Endothelial cell (in vitro differentiated cells): ENCODE data around the gene CCDC136. TPM values are rescaled to one million over a fixed set of nuclear protein-coding genes. Genes with fewer than 3 reads are reported as not detected.
A peak's percentile ranks its signal among the peaks of the same experiment; 100 is the strongest.

ENCODE experiments used
- DNase-seq: peaks from one replicate; pipeline ENCODE4 v3.0.0; 2021; ENCODE audit warnings: low spot score
- H3K27ac Mint-ChIP-seq: one replicate; pipeline ENCODE4 v1.8.0; 2021; ENCODE audit warnings: mixed read lengths, inconsistent platforms; ENCODE audit not compliant: unreplicated experiment
- H3K27me3 Mint-ChIP-seq: one replicate; pipeline ENCODE4 v1.8.0; 2021; ENCODE audit warnings: mild to moderate bottlenecking, moderate library complexity, mixed read lengths, inconsistent platforms; ENCODE audit not compliant: unreplicated experiment
- H3K36me3 Mint-ChIP-seq: one replicate; pipeline ENCODE4 v1.8.0; 2021; ENCODE audit warnings: mild to moderate bottlenecking, low read depth, mixed read lengths, inconsistent platforms; ENCODE audit not compliant: unreplicated experiment
- H3K4me1 Mint-ChIP-seq: one replicate; pipeline ENCODE4 v1.8.0; 2021; ENCODE audit warnings: mild to moderate bottlenecking, mixed read lengths, inconsistent platforms; ENCODE audit not compliant: unreplicated experiment
- H3K4me3 Mint-ChIP-seq: one replicate; pipeline ENCODE4 v1.8.0; 2021; ENCODE audit warnings: mild to moderate bottlenecking, mixed read lengths, inconsistent platforms; ENCODE audit not compliant: unreplicated experiment
- H3K9me3 Mint-ChIP-seq: one replicate; pipeline ENCODE4 v1.8.0; 2021; ENCODE audit warnings: mixed read lengths, inconsistent platforms; ENCODE audit not compliant: unreplicated experiment
- CTCF ChIP-seq: fragments of 200-600 bp; sonication (generic); IDR thresholded peaks from one replicate; pipeline ENCODE4 v1.5.0; 2021; ENCODE audit warnings: antibody characterized with exemption; ENCODE audit not compliant: unreplicated experiment
- total RNA-seq: library from RNA; stranded (reverse); fragmentation: NEBNext Ultra II Directional; extraction: Animal tissue kit (Norgen Biotek cat#: 25700); gene quantifications from one replicate; pipeline ENCODE4 v1.2.1, GENCODE V29; 2021; ENCODE audit not compliant: unreplicated experiment

The CCDC136 gene
- total RNA-seq, 1 donor from 2014 or later = 31.5 TPM

DNA sequence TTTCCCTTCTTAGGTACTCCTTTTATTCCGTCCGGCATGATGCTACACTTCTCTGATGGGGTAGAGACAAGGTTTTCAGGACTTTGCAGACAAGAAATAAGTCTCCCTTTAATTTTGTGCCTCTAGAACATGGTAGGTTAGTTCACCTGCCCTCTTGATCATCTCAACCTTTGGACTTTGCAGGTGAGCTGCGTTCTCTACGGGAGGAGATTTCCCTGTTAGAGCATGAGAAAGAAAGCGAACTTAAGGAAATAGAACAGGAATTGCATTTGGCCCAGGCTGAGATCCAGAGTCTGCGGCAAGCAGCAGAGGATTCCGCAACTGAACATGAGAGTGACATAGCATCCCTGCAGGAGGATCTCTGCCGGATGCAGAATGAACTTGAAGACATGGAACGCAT, 9.2 kb downstream of the CCDC136 start:
- no peak for TF ChIP-seq CTCF
- Mint-ChIP-seq H3K27ac (no peak overlapping the region), H3K27me3 (no peaks in the 10 kb centered on the region), H3K9me3 (no peaks in the 10 kb centered on the region), H3K36me3 (peaks cover 10% of the 10 kb centered on the region), H3K4me3 (no peak overlapping the region), H3K4me1 (peaks cover 10% of the 10 kb centered on the region)
- DNase-seq = no peak

- no peak for DNase-seq
- Mint-ChIP-seq H3K4me1 (peaks cover 15% of the 10 kb centered on the region), H3K36me3 (peaks cover 10% of the 10 kb centered on the region), H3K27ac (no peak overlapping the region), H3K9me3 (no peaks in the 10 kb centered on the region), H3K27me3 (no peaks in the 10 kb centered on the region), H3K4me3 (no peak overlapping the region)
- no peak for TF ChIP-seq CTCF
Observed at GRCh38 chr7:128801667-128802418, 10.1 kb downstream of the CCDC136 start.

- H3K27ac Mint-ChIP-seq = no peak overlapping the region
- TF ChIP-seq CTCF = no peak
- H3K36me3 Mint-ChIP-seq = peaks cover 3% of the 10 kb centered on the region
- H3K4me3 Mint-ChIP-seq = no peak overlapping the region
- no peaks in the 10 kb centered on the region for H3K27me3 Mint-ChIP-seq
- peak; percentile 31 for DNase-seq
- peaks cover 21% of the 10 kb centered on the region for H3K4me1 Mint-ChIP-seq
- H3K9me3 Mint-ChIP-seq = no peaks in the 10 kb centered on the region
Observed at GRCh38 chr7:128804484-128804883, 12.7 kb downstream of the CCDC136 start.

DNA sequence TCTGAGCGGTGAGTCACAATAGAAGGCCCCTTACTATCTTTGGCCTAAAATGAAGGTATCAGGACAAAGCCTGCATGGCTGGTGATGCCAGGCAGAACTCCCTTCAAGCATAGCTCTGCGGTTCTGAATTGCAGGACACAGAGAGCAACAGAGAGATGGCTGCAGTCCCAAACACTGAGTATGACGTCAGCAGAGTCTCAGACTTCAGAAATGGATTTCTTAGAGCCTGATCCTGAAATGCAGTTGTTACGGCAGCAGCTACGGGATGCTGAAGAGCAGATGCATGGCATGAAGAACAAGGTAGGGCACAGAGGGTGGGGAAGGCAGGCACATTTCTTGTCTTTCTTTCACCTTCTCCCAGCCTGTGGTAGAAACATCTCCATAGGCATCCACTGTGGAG, 13.5 kb downstream of the CCDC136 start:
- Mint-ChIP-seq H3K9me3 (no peaks in the 10 kb centered on the region), H3K27me3 (no peaks in the 10 kb centered on the region), H3K36me3 (peaks cover 7% of the 10 kb centered on the region), H3K4me1 (peaks cover 21% of the 10 kb centered on the region), H3K27ac (no peak overlapping the region), H3K4me3 (no peak overlapping the region)
- DNase-seq = no peak
- TF ChIP-seq CTCF = no peak

- H3K4me1 Mint-ChIP-seq = peaks cover 21% of the 10 kb centered on the region
- peaks cover 8% of the 10 kb centered on the region for H3K36me3 Mint-ChIP-seq
- no peaks in the 10 kb centered on the region for H3K27me3 Mint-ChIP-seq
- TF ChIP-seq CTCF = no peak
- H3K27ac Mint-ChIP-seq = no peak overlapping the region
- no peaks in the 10 kb centered on the region for H3K9me3 Mint-ChIP-seq
- DNase-seq = no peak
- no peak overlapping the region for H3K4me3 Mint-ChIP-seq
Observed at GRCh38 chr7:128807191-128807590, 15.4 kb downstream of the CCDC136 start.
